K562 (cell line): ENCODE measurements around the gene CACNA2D3. TPM values are rescaled to one million over a fixed set of nuclear protein-coding genes. Genes with fewer than 3 reads are reported as not detected.

Experiments
- ARID2 ChIP-seq: fragments of 450-650 bp; IDR thresholded peaks from 2 replicates; pipeline ENCODE4 v1.6.1; 2017; ENCODE audit warnings: antibody characterized with exemption, mild to moderate bottlenecking
- FUS ChIP-seq: fragments of 200-400 bp; formaldehyde crosslinking; optimal IDR thresholded peaks from 2 replicates; pipeline ENCODE3; 2017; ENCODE audit warnings: low read depth, low read length
- NBN ChIP-seq: fragments of 450-650 bp; IDR thresholded peaks from 2 replicates; pipeline ENCODE4 v1.6.1; 2016; ENCODE audit warnings: low read depth, mild to moderate bottlenecking
- POU5F1 ChIP-seq: fragments of 150-350 bp; IDR thresholded peaks from 2 replicates; pipeline ENCODE4 v1.6.1; 2014; ENCODE audit warnings: borderline replicate concordance, low read length, low read depth, mild to moderate bottlenecking; ENCODE audit not compliant: partially characterized antibody
- ZHX1 ChIP-seq: fragments of 150-350 bp; conservative IDR thresholded peaks from 2 replicates; pipeline ENCODE4 v1.6.1; 2014; ENCODE audit warnings: low read length
- ZNF133 ChIP-seq: fragments of 250-450 bp; sonication (Bioruptor Pico); IDR thresholded peaks from 2 replicates; pipeline ENCODE4 v1.4.0; 2020; ENCODE audit warnings: mild to moderate bottlenecking
- polyA plus RNA-seq, 8 experiments: library from polyadenylated mRNA; depleted of rRNA in 4 of 8; stranded (reverse) in 5 of 8; unstranded in 3 of 8; fragments of >200 nt; fragmentation: Nextera tagmentation in 2 of 8; fragmentation: Illumina TruSeq in 1 of 8; extraction: Ambion mirVana in 2 of 8; extraction: Trizol in 1 of 8; gene quantifications; 2 replicates each; pipeline versions ENCODE4 v1.2.1 to v1.2.3, GENCODE V29; 2011 to 2014; ENCODE audit warnings: inconsistent platforms in 1 of 8, missing spikeins in 1 of 8
- total RNA-seq, 7 experiments: library from RNA; depleted of rRNA in 6 of 7; stranded (reverse); fragments of >200 nt in 6 of 7; fragmentation: Illumina TruSeq in 2 of 7; extraction: Trizol in 2 of 7; gene quantifications; 2 replicates each; pipeline versions ENCODE4 v1.2.1 to v1.2.3, GENCODE V29; 2011 to 2021; ENCODE audit warnings: low replicate concordance in 1 of 7

CACNA2D3 gene
- total and polyA plus RNA-seq, 9 of the 15 experiments (the other 6 are each of a cell fraction or from before 2014, with no cell fraction given) = 0.01 TPM; not detected in 8

- no peak for TF ChIP-seq NBN
- no peak for TF ChIP-seq ZHX1
- TF ChIP-seq POU5F1 = no peak
- TF ChIP-seq ZNF133 (CRISPR knock-in tag) = no peak
- no peak for TF ChIP-seq FUS
- no peak for TF ChIP-seq ARID2
Observed at GRCh38 chr3:54299169-54299935, 177.0 kb downstream of the CACNA2D3 start (continued).
